NCI-H2107 treated with DMSO at 0.1 percent for 48 hours (cell line): Measurements from ENCODE around the gene TMEM125.

Experiments
- DNase-seq: peaks from one replicate; lab custom pipeline; 2025; ENCODE audit not compliant: unreplicated experiment; lab: John Stamatoyannopoulos, UW

Gene TMEM125

GRCh38 chr1:43288785-43289706 is 19.3 kb downstream of the TMEM125 start:
- DNase-seq, result no peak

- no peak for DNase-seq
These were observed 22.4 kb downstream of the TMEM125 start for GRCh38 chr1:43292216-43292615.

GRCh38 chr1:43292679-43293078 is 22.9 kb downstream of the TMEM125 start:
- no peak for DNase-seq

- no peak for DNase-seq
These were observed 23.4 kb downstream of the TMEM125 start for GRCh38 chr1:43293176-43293575.

- DNase-seq, result no peak
These were observed 24.3 kb downstream of the TMEM125 start for GRCh38 chr1:43293896-43294760.

GRCh38 chr1:43294761-43295160 is 25.0 kb downstream of the TMEM125 start:
- no peak for DNase-seq

- DNase-seq, result no peak
These were observed 26.4 kb downstream of the TMEM125 start for GRCh38 chr1:43296207-43296606.

GRCh38 chr1:43298055-43298454 is 28.3 kb downstream of the TMEM125 start:
- no peak for DNase-seq

GRCh38 chr1:43299101-43299500 is 29.3 kb downstream of the TMEM125 start:
- DNase-seq, result no peak

- no peak for DNase-seq
These were observed 30.8 kb downstream of the TMEM125 start, which contains the start of gene TIE1 for GRCh38 chr1:43300378-43301094. Gene TIE1 (plus strand): TSS chr1:43300982. CDS start chr1:43301072, 90 bp downstream.

GRCh38 chr1:43302201-43302600 is 32.4 kb downstream of the TMEM125 start:
- no peak for DNase-seq

- DNase-seq, result no peak
These were observed 33.1 kb downstream of the TMEM125 start for GRCh38 chr1:43302721-43303470.

- no peak for DNase-seq
These were observed 33.9 kb downstream of the TMEM125 start for GRCh38 chr1:43303471-43304313.

GRCh38 chr1:43304314-43304681 is 34.5 kb downstream of the TMEM125 start:
- no peak for DNase-seq

- DNase-seq, result no peak
These were observed 35.1 kb downstream of the TMEM125 start for GRCh38 chr1:43304771-43305300.

GRCh38 chr1:43305461-43305860 is 35.7 kb downstream of the TMEM125 start:
- DNase-seq, result no peak

- DNase-seq, result no peak
These were observed 36.3 kb downstream of the TMEM125 start for GRCh38 chr1:43305926-43306687.

- DNase-seq, result no peak
These were observed 37.1 kb downstream of the TMEM125 start for GRCh38 chr1:43306688-43307457.
